Spinal cord (tissue), 10 donors: ENCODE results near the gene FAM168A. TPM values are rescaled to one million over a fixed set of nuclear protein-coding genes. Genes with fewer than 3 reads are reported as not detected.
"Not testable (repeated sequence)": the region's sequence is repeated elsewhere in the genome, so short reads cannot be mapped to it uniquely, and the experiment has no call there.

Source experiments
- DNase-seq, 6 donors: peaks; one replicate each; pipeline versions ENCODE4 v3.0.0 to v3.0.0-alpha.2; 2013 to 2015; ENCODE audit warnings: low spot score in 6 of 6, low read depth in 4 of 6
- H3K27ac ChIP-seq: one replicate; pipeline ENCODE4 v1.5.1; 2013; ENCODE audit warnings: low read depth, low read length, control low read depth
- H3K27me3 ChIP-seq: one replicate; pipeline ENCODE4 v1.6.1; 2013; ENCODE audit warnings: low read length; ENCODE audit not compliant: control insufficient read depth, insufficient read depth
- H3K36me3 ChIP-seq: one replicate; pipeline ENCODE4 v1.6.1; 2013; ENCODE audit warnings: low read length; ENCODE audit not compliant: control insufficient read depth, insufficient read depth
- H3K4me1 ChIP-seq: one replicate; pipeline ENCODE4 v1.6.1; 2013; ENCODE audit warnings: low read length; ENCODE audit not compliant: control insufficient read depth, insufficient read depth
- H3K4me3 ChIP-seq: one replicate; pipeline ENCODE4 v1.5.1; 2013; ENCODE audit warnings: low read depth, low read length, control low read depth
- H3K9me3 ChIP-seq: one replicate; pipeline ENCODE4 v1.6.1; 2013; ENCODE audit warnings: low read length; ENCODE audit not compliant: control insufficient read depth, insufficient read depth
- WGBS: methylation state at CpG from one replicate; pipeline ENCODE4 v1.1.5; 2013; ENCODE audit warnings: missing lambda C conversion rate; ENCODE audit not compliant: insufficient coverage; 5-methylcytosine and 5-hydroxymethylcytosine counted together
- polyA plus RNA-seq, 2 donors: library from polyadenylated mRNA; unstranded; fragments of 120-200 nt; gene quantifications; one replicate each; pipeline ENCODE4 v1.2.1, GENCODE V29; 2013; ENCODE audit not compliant: insufficient read length in 2 of 2
- total RNA-seq, 2 donors: library from RNA; depleted of rRNA in 1 of 2; stranded (reverse); fragments of 120-200 nt in 1 of 2; fragments of >200 nt in 1 of 2; gene quantifications; one replicate each; pipeline versions ENCODE4 v1.2.3 to v1.2.4, GENCODE V29; 2013 to 2014
- donor health status: healthy.

FAM168A gene
- total and polyA plus RNA-seq, 4 donors: 57.5 to 154 (median 103) TPM

GRCh38 chr11:73454987-73455386 is 142.9 kb downstream of the FAM168A start:
- H3K9me3 ChIP-seq: peaks cover 2% of the 10 kb centered on the region
- DNase-seq: no peak
- no peak overlapping the region for H3K27ac ChIP-seq
- no peaks in the 10 kb centered on the region for H3K27me3 ChIP-seq
- WGBS: 74% methylated on average over 8 of the region's 9 CpGs
- H3K4me1 ChIP-seq: peaks cover 5% of the 10 kb centered on the region
- H3K4me3 ChIP-seq: no peak overlapping the region
- H3K36me3 ChIP-seq: peaks cover 4% of the 10 kb centered on the region

- no peak for DNase-seq
- Histone ChIP-seq H3K4me1 (peaks cover 5% of the 10 kb centered on the region), H3K27me3 (no peaks in the 10 kb centered on the region), H3K4me3 (no peak overlapping the region), H3K9me3 (peaks cover 2% of the 10 kb centered on the region), H3K36me3 (peaks cover 4% of the 10 kb centered on the region), H3K27ac (no peak overlapping the region)
- WGBS: 92% methylated on average over 2 of the region's 4 CpGs
These were observed 144.3 kb downstream of the FAM168A start for GRCh38 chr11:73453562-73453961.

- peaks cover 2% of the 10 kb centered on the region for H3K9me3 ChIP-seq
- no CpG with 5 or more reads among the region's 2 CpGs for WGBS
- no peak for DNase-seq
- H3K4me3 ChIP-seq: no peak overlapping the region
- H3K4me1 ChIP-seq: peaks cover 5% of the 10 kb centered on the region
- H3K27ac ChIP-seq: no peak overlapping the region
- no peaks in the 10 kb centered on the region for H3K27me3 ChIP-seq
- H3K36me3 ChIP-seq: peaks cover 4% of the 10 kb centered on the region
These were observed 145.2 kb downstream of the FAM168A start for GRCh38 chr11:73452726-73453125.

- Histone ChIP-seq H3K36me3 (peaks cover 4% of the 10 kb centered on the region), H3K27me3 (no peaks in the 10 kb centered on the region), H3K4me1 (peaks cover 5% of the 10 kb centered on the region), H3K4me3 (no peak overlapping the region), H3K27ac (no peak overlapping the region), H3K9me3 (peaks cover 2% of the 10 kb centered on the region)
- no peak for DNase-seq
These were observed 146.0 kb downstream of the FAM168A start for GRCh38 chr11:73451896-73452295.

- 90% methylated on average over 2 of the region's 2 CpGs for WGBS
- no peak for DNase-seq
- Histone ChIP-seq H3K27me3 (no peaks in the 10 kb centered on the region), H3K27ac (no peak overlapping the region), H3K4me1 (no peaks in the 10 kb centered on the region), H3K9me3 (no peaks in the 10 kb centered on the region), H3K36me3 (no peaks in the 10 kb centered on the region), H3K4me3 (no peak overlapping the region)
These were observed 151.1 kb downstream of the FAM168A start for GRCh38 chr11:73446766-73447165.

- Histone ChIP-seq H3K36me3 (no peaks in the 10 kb centered on the region), H3K27me3 (no peaks in the 10 kb centered on the region), H3K4me1 (no peaks in the 10 kb centered on the region), H3K9me3 (no peaks in the 10 kb centered on the region), H3K4me3 (no peak overlapping the region), H3K27ac (no peak overlapping the region)
- peak in 1 of 6 donors; percentile 42 for DNase-seq
These were observed 151.9 kb downstream of the FAM168A start for GRCh38 chr11:73445980-73446379.

- Histone ChIP-seq H3K27me3 (no peaks in the 10 kb centered on the region), H3K36me3 (no peaks in the 10 kb centered on the region), H3K9me3 (no peaks in the 10 kb centered on the region), H3K4me1 (peaks cover 3% of the 10 kb centered on the region), H3K4me3 (no peak overlapping the region), H3K27ac (peak overlapping the region; percentile 11)
- peak in 2 of 6 donors; percentile 26 to 49 for DNase-seq
- 72% methylated on average over 3 of the region's 5 CpGs for WGBS
These were observed 158.7 kb downstream of the FAM168A start for GRCh38 chr11:73439002-73439843.

GRCh38 chr11:73436859-73437258 is 161.1 kb downstream of the FAM168A start:
- WGBS: 71% methylated on average over 1 of the region's 4 CpGs
- not testable (repeated sequence) for DNase-seq, H3K27ac ChIP-seq, H3K27me3 ChIP-seq, H3K9me3 ChIP-seq, H3K4me1 ChIP-seq, H3K4me3 ChIP-seq, H3K36me3 ChIP-seq

GRCh38 chr11:73431396-73431795 is 166.5 kb downstream of the FAM168A start:
- no CpG with 5 or more reads among the region's 5 CpGs for WGBS
- H3K27me3 ChIP-seq: no peaks in the 10 kb centered on the region
- no peaks in the 10 kb centered on the region for H3K9me3 ChIP-seq
- peaks cover 5% of the 10 kb centered on the region for H3K4me1 ChIP-seq
- no peak overlapping the region for H3K4me3 ChIP-seq
- no peak overlapping the region for H3K27ac ChIP-seq
- peaks cover 2% of the 10 kb centered on the region for H3K36me3 ChIP-seq
- DNase-seq: peak in 2 of 6 donors; percentile 28 to 64

GRCh38 chr11:73430326-73430725 is 167.6 kb downstream of the FAM168A start:
- Histone ChIP-seq H3K36me3 (peaks cover 2% of the 10 kb centered on the region), H3K9me3 (no peaks in the 10 kb centered on the region), H3K4me3 (no peak overlapping the region), H3K27ac (no peak overlapping the region), H3K4me1 (peaks cover 10% of the 10 kb centered on the region), H3K27me3 (no peaks in the 10 kb centered on the region)
- DNase-seq: no peak
- 100% methylated on average over 3 of the region's 4 CpGs for WGBS
